C4-2B (cell line): Measurements from ENCODE around the gene RBL2.
"Not testable (repeated sequence)": the region's sequence is repeated elsewhere in the genome, so short reads cannot be mapped to it uniquely, and the experiment has no call there.

ENCODE experiments used
- H3K27ac ChIP-seq: fragments of 450-650 bp; 2 replicates; pipeline ENCODE4 v1.5.1; 2017
- ZFX ChIP-seq: fragments of 450-650 bp; IDR thresholded peaks from 2 replicates; pipeline ENCODE4 v1.6.1; 2017
- TF ChIP-seq, protein P1 (sequence below): fragments of 450-650 bp; conservative IDR thresholded peaks from 2 replicates; pipeline ENCODE4 v1.5.1; 2017; ENCODE audit warnings: mild to moderate bottlenecking

RBL2 gene

DNA sequence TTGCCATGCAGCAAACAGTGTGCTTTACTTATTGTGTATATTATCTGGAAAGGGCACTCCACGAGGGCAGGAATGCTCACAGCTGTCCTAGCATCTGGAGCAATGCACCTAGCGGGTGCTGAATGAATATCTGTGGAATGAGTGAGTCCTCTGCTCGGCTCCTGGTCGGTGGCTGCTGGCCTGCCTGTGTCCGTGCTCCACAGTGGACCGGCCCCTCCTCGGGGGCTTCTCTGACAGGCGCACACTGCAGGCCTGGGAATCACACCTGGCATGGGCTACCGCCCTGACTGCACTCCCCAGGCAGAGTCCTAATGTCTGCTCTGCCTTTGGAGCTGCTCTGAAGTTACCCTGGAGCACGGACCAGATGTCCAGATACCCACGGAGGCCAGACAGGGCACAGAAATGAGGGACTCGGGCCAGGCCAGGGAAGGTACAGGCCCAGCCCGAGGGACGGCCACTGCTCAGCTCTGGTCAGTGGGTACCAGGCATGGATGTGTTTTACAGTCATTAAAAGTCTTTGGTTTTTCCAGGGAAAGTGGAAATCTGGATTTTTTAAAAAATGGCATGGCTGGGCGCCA lies 89.8 kb downstream of the RBL2 start:
- TF ChIP-seq, protein P1, sequence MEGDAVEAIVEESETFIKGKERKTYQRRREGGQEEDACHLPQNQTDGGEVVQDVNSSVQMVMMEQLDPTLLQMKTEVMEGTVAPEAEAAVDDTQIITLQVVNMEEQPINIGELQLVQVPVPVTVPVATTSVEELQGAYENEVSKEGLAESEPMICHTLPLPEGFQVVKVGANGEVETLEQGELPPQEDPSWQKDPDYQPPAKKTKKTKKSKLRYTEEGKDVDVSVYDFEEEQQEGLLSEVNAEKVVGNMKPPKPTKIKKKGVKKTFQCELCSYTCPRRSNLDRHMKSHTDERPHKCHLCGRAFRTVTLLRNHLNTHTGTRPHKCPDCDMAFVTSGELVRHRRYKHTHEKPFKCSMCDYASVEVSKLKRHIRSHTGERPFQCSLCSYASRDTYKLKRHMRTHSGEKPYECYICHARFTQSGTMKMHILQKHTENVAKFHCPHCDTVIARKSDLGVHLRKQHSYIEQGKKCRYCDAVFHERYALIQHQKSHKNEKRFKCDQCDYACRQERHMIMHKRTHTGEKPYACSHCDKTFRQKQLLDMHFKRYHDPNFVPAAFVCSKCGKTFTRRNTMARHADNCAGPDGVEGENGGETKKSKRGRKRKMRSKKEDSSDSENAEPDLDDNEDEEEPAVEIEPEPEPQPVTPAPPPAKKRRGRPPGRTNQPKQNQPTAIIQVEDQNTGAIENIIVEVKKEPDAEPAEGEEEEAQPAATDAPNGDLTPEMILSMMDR = no peak
- no peak for TF ChIP-seq ZFX
- no peak overlapping the region for H3K27ac ChIP-seq

DNA sequence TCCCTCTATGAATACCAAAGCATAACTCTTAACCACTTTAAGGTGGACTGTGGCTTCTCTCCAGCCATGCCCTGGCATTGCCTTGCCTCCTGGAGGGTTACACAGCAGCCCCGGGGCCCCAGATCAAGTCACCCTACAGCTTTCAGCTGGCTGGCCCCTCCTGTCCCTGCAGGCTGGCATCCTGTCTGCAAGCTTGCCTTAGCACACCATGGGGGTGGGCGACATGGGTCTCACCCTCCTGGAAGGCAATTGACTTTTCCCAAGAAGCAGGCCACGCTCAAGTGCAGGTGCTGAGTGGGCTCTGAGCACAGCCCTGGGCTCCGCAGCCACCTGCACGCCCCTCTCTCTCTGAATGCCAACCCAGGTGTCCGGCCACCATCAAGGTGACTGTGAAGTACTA lies 94.5 kb downstream of the RBL2 start:
- no peak overlapping the region for H3K27ac ChIP-seq
- TF ChIP-seq, protein P1 = no peak
- TF ChIP-seq ZFX = no peak

- H3K27ac ChIP-seq = no peak overlapping the region
- TF ChIP-seq, protein P1 = no peak
- no peak for TF ChIP-seq ZFX
Observed at GRCh38 chr16:53529513-53529912, 95.2 kb downstream of the RBL2 start.

GRCh38 chr16:53530046-53530445 lies 95.8 kb downstream of the RBL2 start:
- no peak for TF ChIP-seq ZFX
- TF ChIP-seq, protein P1 = no peak
- H3K27ac ChIP-seq = no peak overlapping the region

GRCh38 chr16:53530741-53531140 lies 96.5 kb downstream of the RBL2 start:
- no peak overlapping the region for H3K27ac ChIP-seq
- TF ChIP-seq, protein P1 = no peak
- no peak for TF ChIP-seq ZFX

GRCh38 chr16:53534206-53534605 lies 99.9 kb downstream of the RBL2 start:
- TF ChIP-seq, protein P1 = no peak
- TF ChIP-seq ZFX = no peak

GRCh38 chr16:53537626-53538025 lies 103.4 kb downstream of the RBL2 start:
- no peak for TF ChIP-seq ZFX
- H3K27ac ChIP-seq = no peak overlapping the region

More at GRCh38 chr16:53534206-53534605, 99.9 kb downstream of the RBL2 start:
- H3K27ac ChIP-seq = no peak overlapping the region

- H3K27ac ChIP-seq = not testable (repeated sequence)
Observed at GRCh38 chr16:53539346-53539745, 105.1 kb downstream of the RBL2 start.

- not testable (repeated sequence) for H3K27ac ChIP-seq
Observed at GRCh38 chr16:53539759-53540718, 105.8 kb downstream of the RBL2 start.
